Suprapubic skin (tissue), 4 donors: ENCODE data around the gene CASKIN2. TPM values are rescaled to one million over a fixed set of nuclear protein-coding genes. Genes with fewer than 3 reads are reported as not detected.
A peak's percentile ranks its signal among the peaks of the same experiment; 100 is the strongest.

Experiments used
- DNase-seq, 2 donors: peaks; one replicate each; pipeline ENCODE4 v3.0.0-alpha.2; 2019; ENCODE audit warnings: low spot score in 2 of 2
- H3K27ac ChIP-seq: fragments of 200-600 bp; sonication (generic); one replicate; pipeline ENCODE4 v1.5.1; 2019
- H3K27me3 ChIP-seq: fragments of 200-600 bp; sonication (generic); one replicate; pipeline ENCODE4 v1.5.1; 2019
- H3K36me3 ChIP-seq: fragments of 200-600 bp; sonication (generic); one replicate; pipeline ENCODE4 v1.5.1; 2019
- H3K4me1 ChIP-seq: fragments of 200-600 bp; sonication (generic); one replicate; pipeline ENCODE4 v1.5.1; 2019
- H3K4me3 ChIP-seq: fragments of 200-600 bp; sonication (generic); one replicate; pipeline ENCODE4 v1.5.1; 2019; ENCODE audit warnings: mild to moderate bottlenecking
- H3K9me3 ChIP-seq: fragments of 200-600 bp; sonication (generic); one replicate; pipeline ENCODE4 v1.5.1; 2019
- EP300 ChIP-seq: sonication (generic); formaldehyde crosslinking; IDR thresholded peaks from one replicate; pipeline ENCODE4 v1.6.1; 2017; ENCODE audit warnings: antibody characterized with exemption
- POLR2A ChIP-seq, 2 donors: fragments of 450-650 bp; IDR thresholded peaks; one replicate each; pipeline ENCODE4 v1.6.1; 2017; ENCODE audit warnings: antibody characterized with exemption in 2 of 2, mild to moderate bottlenecking in 2 of 2, moderate library complexity in 2 of 2
- POLR2AphosphoS5 ChIP-seq, 3 donors: sonication (generic); formaldehyde crosslinking; IDR thresholded peaks; one replicate each; pipeline ENCODE4 v1.6.1; 2017; ENCODE audit warnings: antibody characterized with exemption in 3 of 3
- WGBS: methylation state at CpG from one replicate; pipeline ENCODE4 v1.1.5; 2018; 5-methylcytosine and 5-hydroxymethylcytosine counted together
- total RNA-seq, 4 donors: library from RNA; depleted of rRNA; stranded (reverse); fragments of >200 nt; gene quantifications; one replicate each; pipeline ENCODE4 v1.1.0, GENCODE V29; 2016
- TF ChIP-seq, protein P1 (sequence below), 2 donors: fragments of 200-600 bp in 1 of 2; fragments of 450-650 bp in 1 of 2; sonication (generic) in 1 of 2; IDR thresholded peaks; one replicate each; pipeline ENCODE4 v1.5.1; 2016 to 2019; ENCODE audit warnings: antibody characterized with exemption in 2 of 2, mild to moderate bottlenecking in 1 of 2, moderate library complexity in 1 of 2

Gene CASKIN2
- total RNA-seq, 4 donors from 2014 or later: 18.7 to 25.1 (median 22.1) TPM

DNA sequence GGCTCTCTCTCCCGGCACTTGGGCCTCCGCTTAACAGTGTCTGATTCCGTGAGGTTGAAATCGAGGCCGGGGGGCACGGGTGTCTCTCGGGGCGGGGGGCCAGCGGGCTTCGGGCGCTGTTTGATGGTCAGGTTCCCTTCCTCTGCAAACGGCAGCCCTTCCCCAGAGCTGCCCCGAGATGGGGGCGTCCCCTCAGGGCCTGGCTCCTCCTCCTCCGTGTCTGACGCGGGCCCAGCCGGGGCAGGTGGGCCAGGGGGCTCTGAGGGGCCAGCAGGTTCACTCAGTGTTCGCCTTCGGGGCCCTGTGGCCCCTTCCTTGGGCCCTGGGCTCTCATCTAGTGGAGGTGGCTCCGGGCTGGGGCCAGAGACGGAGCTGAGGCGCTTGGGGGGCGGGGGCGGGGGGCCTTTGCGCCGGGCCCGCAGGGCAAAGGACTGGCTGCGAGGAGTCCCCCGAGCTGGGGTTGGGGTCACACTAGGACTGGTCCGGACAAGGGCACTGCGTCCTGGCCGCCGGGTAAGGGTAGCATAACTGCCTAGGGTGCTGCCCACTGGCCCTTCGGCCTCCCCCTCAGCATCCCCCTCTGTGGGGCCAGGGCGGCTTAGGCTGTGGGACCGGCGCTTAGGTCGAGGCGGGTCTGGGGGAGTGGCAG is 13.1 kb downstream of the CASKIN2 start:
- Histone ChIP-seq H3K27ac (peak overlapping the region; percentile 37), H3K9me3 (no peaks in the 10 kb centered on the region), H3K36me3 (peaks cover 92% of the 10 kb centered on the region)

GRCh38 chr17:75501378-75502071 is 13.8 kb downstream of the CASKIN2 start:
- Histone ChIP-seq H3K4me3 (no peak overlapping the region), H3K4me1 (peaks cover 6% of the 10 kb centered on the region), H3K9me3 (no peaks in the 10 kb centered on the region), H3K27me3 (no peaks in the 10 kb centered on the region), H3K36me3 (peaks cover 92% of the 10 kb centered on the region), H3K27ac (peak overlapping the region; percentile 37)
- 51% methylated on average over 13 of the region's 21 CpGs for WGBS
- TF ChIP-seq POLR2AphosphoS5 (IDR thresholded peaks at IDR 0.05) (no peak), EP300 (no peak), POLR2A (IDR thresholded peaks at IDR 0.05) (no peak)
- TF ChIP-seq, protein P1, sequence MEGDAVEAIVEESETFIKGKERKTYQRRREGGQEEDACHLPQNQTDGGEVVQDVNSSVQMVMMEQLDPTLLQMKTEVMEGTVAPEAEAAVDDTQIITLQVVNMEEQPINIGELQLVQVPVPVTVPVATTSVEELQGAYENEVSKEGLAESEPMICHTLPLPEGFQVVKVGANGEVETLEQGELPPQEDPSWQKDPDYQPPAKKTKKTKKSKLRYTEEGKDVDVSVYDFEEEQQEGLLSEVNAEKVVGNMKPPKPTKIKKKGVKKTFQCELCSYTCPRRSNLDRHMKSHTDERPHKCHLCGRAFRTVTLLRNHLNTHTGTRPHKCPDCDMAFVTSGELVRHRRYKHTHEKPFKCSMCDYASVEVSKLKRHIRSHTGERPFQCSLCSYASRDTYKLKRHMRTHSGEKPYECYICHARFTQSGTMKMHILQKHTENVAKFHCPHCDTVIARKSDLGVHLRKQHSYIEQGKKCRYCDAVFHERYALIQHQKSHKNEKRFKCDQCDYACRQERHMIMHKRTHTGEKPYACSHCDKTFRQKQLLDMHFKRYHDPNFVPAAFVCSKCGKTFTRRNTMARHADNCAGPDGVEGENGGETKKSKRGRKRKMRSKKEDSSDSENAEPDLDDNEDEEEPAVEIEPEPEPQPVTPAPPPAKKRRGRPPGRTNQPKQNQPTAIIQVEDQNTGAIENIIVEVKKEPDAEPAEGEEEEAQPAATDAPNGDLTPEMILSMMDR (IDR thresholded peaks at IDR 0.05): no peak
- peak in 1 of 2 donors; percentile 64 for DNase-seq

More for the DNA sequence above, 13.1 kb downstream of the CASKIN2 start:
- WGBS: 91% methylated on average over 21 of the region's 40 CpGs
- H3K4me1 ChIP-seq: peaks cover 6% of the 10 kb centered on the region
- no peak overlapping the region for H3K4me3 ChIP-seq
- DNase-seq: peak in 1 of 2 donors; percentile 62
- TF ChIP-seq POLR2AphosphoS5 (IDR thresholded peaks at IDR 0.05) (no peak), EP300 (no peak), POLR2A (IDR thresholded peaks at IDR 0.05) (no peak)
- TF ChIP-seq, protein P1 (IDR thresholded peaks at IDR 0.05): no peak
- H3K27me3 ChIP-seq: no peaks in the 10 kb centered on the region

DNA sequence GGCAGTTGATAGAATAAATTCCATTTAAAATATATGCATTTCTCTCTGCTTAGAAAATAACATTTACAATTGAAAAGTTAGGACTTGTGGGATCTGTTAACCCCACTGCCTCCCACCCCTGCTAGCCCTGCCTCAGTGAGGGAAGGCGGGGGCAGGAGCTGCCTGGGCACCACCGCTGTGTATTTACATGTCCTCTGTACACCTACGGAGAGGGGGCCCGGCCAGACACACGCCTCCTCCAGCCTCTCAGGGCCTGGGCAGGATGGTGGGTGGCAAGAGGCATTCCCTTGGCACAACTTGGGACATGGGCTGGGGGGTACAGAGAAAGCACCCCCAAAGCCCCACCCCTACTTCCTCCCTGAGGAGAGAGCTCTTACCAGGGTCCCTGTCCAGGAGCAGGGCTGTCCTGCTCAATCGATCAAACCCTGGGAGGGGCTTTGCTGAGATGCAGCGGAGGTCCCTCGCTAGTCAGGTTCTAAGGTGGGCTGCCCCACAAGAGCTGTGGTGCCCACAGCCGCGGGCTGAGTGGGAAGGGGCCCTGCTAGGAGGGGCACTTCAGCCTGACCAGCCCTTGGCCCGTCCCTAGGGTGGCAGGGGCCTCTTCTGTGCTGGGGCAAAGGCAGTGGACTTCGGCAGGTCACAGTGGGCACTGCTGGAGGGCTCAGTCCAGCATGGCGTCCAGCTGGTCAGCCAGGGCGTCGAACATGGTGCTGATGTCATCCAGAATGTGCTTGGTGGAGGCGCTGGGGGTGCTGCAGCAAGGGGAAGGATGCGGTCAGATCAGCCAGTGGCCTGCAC is 14.7 kb downstream of the CASKIN2 start:
- Histone ChIP-seq H3K4me3 (no peak overlapping the region), H3K4me1 (peaks cover 6% of the 10 kb centered on the region), H3K9me3 (no peaks in the 10 kb centered on the region), H3K27me3 (no peaks in the 10 kb centered on the region), H3K27ac (no peak overlapping the region), H3K36me3 (peaks cover 92% of the 10 kb centered on the region)
- 87% methylated on average over 4 of the region's 17 CpGs for WGBS
- DNase-seq: no peak
- TF ChIP-seq, protein P1 (IDR thresholded peaks at IDR 0.05): no peak

- WGBS: 49% methylated on average over 6 of the region's 16 CpGs
- DNase-seq: no peak
- no peaks in the 10 kb centered on the region for H3K27me3 ChIP-seq
- H3K4me1 ChIP-seq: peaks cover 6% of the 10 kb centered on the region
- no peak overlapping the region for H3K27ac ChIP-seq
- no peaks in the 10 kb centered on the region for H3K9me3 ChIP-seq
- no peak for TF ChIP-seq EP300
- TF ChIP-seq POLR2A (IDR thresholded peaks at IDR 0.05): no peak
- TF ChIP-seq, protein P1 (IDR thresholded peaks at IDR 0.05): no peak
- no peak for TF ChIP-seq POLR2AphosphoS5 (IDR thresholded peaks at IDR 0.05)
- peaks cover 92% of the 10 kb centered on the region for H3K36me3 ChIP-seq
- no peak overlapping the region for H3K4me3 ChIP-seq
These were observed 15.9 kb downstream of the CASKIN2 start for GRCh38 chr17:75499313-75500022.
